Panc1 (cell line): ENCODE data around the gene MLLT10. TPM values are rescaled to one million over a fixed set of nuclear protein-coding genes. Genes with fewer than 3 reads are reported as not detected.

Experiments used
- ATAC-seq: fragments of 200-7000 bp; cut with Tn5 transposase; 2 replicates; pipeline ENCODE4 v1.9.1; 2020; ENCODE audit warnings: mild to moderate bottlenecking, moderate library complexity
- BruUV-seq: library from RNA; stranded (reverse); fragments of 400-500 nt; replicated peaks from 2 replicates; lab custom pipeline; 2021; lab: Mats Ljungman, UMichigan
- CTCF ChIA-PET: fragments of 300-600 bp; sonication (Branson Sonifier 250); formaldehyde crosslinking; loops from one replicate; lab custom pipeline; 2022; ENCODE audit warnings: antibody characterized with exemption; lab: Charles Lee
- POLR2A ChIA-PET: fragments of 300-600 bp; sonication (Branson Sonifier 250); formaldehyde crosslinking; loops from one replicate; lab custom pipeline; 2022; ENCODE audit warnings: antibody characterized with exemption; lab: Charles Lee
- DNase-seq: peaks from one replicate; pipeline ENCODE4 v3.0.0-alpha.2; 2010; ENCODE audit warnings: low read depth, low spot score
- H3K27ac ChIP-seq: 2 replicates; pipeline ENCODE4 v1.5.1; 2011; ENCODE audit warnings: mild to moderate bottlenecking, low read length, inconsistent platforms
- H3K27me3 ChIP-seq: fragments of 200-500 bp; sonication (Bioruptor generic); 2 replicates; pipeline ENCODE4 v1.6.0; 2014; ENCODE audit warnings: low read length, inconsistent platforms; ENCODE audit not compliant: control insufficient read depth, insufficient read depth
- H3K36me3 ChIP-seq: fragments of 200-500 bp; sonication (Bioruptor generic); 2 replicates; pipeline ENCODE4 v1.5.1; 2014; ENCODE audit warnings: inconsistent platforms, mild to moderate bottlenecking, low read length, moderate library complexity; ENCODE audit not compliant: control insufficient read depth, insufficient read depth
- H3K4me1 ChIP-seq: 2 replicates; pipeline ENCODE4 v1.5.1; 2011; ENCODE audit warnings: inconsistent platforms, mild to moderate bottlenecking, low read length, moderate library complexity; ENCODE audit not compliant: control insufficient read depth, insufficient read depth
- H3K4me3 ChIP-seq, 2 experiments: 2 replicates each; pipeline ENCODE4 v1.5.1; 2011 to 2012; ENCODE audit warnings: low read depth in 2 of 2, low read length in 2 of 2, mild to moderate bottlenecking in 2 of 2, inconsistent platforms in 1 of 2, moderate library complexity in 1 of 2
- H3K9me3 ChIP-seq: fragments of 200-500 bp; sonication (Bioruptor generic); 2 replicates; pipeline ENCODE4 v1.5.1; 2014; ENCODE audit warnings: low read depth, mild to moderate bottlenecking, inconsistent platforms, low read length, moderate library complexity; ENCODE audit not compliant: control insufficient read depth, insufficient read depth
- CTCF ChIP-seq: fragments of 450-650 bp; IDR thresholded peaks from 2 replicates; pipeline ENCODE4 v1.5.1; 2017; ENCODE audit warnings: mild to moderate bottlenecking
- POLR2AphosphoS5 ChIP-seq: IDR thresholded peaks from 2 replicates; pipeline ENCODE4 v1.6.1; 2012; ENCODE audit warnings: mild to moderate bottlenecking, low read depth, low read length, moderate library complexity
- REST ChIP-seq, 2 experiments: IDR thresholded peaks; 2 replicates each; pipeline ENCODE4 v1.6.1; 2011 to 2012; ENCODE audit warnings: low read depth in 2 of 2, control low read depth in 1 of 2, low read length in 1 of 2, mild to moderate bottlenecking in 1 of 2, moderate library complexity in 1 of 2; ENCODE audit not compliant: insufficient read depth in 1 of 2
- SIN3A ChIP-seq: IDR thresholded peaks from 2 replicates; pipeline ENCODE4 v1.6.1; 2012; ENCODE audit warnings: low read depth, mild to moderate bottlenecking, low read length, moderate library complexity, borderline replicate concordance; ENCODE audit not compliant: insufficient read depth
- TCF7L2 ChIP-seq: IDR thresholded peaks from 2 replicates; pipeline ENCODE4 v1.6.1; 2011; ENCODE audit warnings: mild to moderate bottlenecking, low read depth, low read length, inconsistent platforms
- in situ Hi-C: cut with HindIII; loops from 2 replicates; pipeline ENCODE4 v1.10.0; 2016; ENCODE audit warnings: low sequenced_read_pairs, low pct_unique_long_range_greater_than_20kb
- intact Hi-C: fragments of 100-400 bp; cut with micrococcal nuclease; formaldehyde crosslinking; loops from one replicate; pipeline ENCODE4 v1.10.0; 2022; ENCODE audit not compliant: unreplicated experiment
- total RNA-seq: library from RNA; stranded (reverse); gene quantifications from one replicate; pipeline ENCODE4 v1.2.1, GENCODE V29; 2021; ENCODE audit not compliant: unreplicated experiment

Gene MLLT10
- total RNA-seq, 1 experiment from 2014 or later = 33.4 TPM

GRCh38 chr10:21740989-21741388 is 207.0 kb downstream of the MLLT10 start:
- intact Hi-C loops = loop anchor here (10.0 kb wide), 1 partner anchor 214 kb away; no protein-coding TSS in a partner anchor
- Histone ChIP-seq H3K36me3 (peaks cover 16% of the 10 kb centered on the region), H3K9me3 (no peaks in the 10 kb centered on the region), H3K4me3 (no peak overlapping the region), H3K27ac (no peak overlapping the region), H3K27me3 (no peaks in the 10 kb centered on the region), H3K4me1 (no peaks in the 10 kb centered on the region)
- POLR2A ChIA-PET = interaction anchor here (0.6 kb wide), 1 partner anchor 159 kb away, joined by 3 read pairs; no protein-coding TSS in a partner anchor
- DNase-seq (no peak), ATAC-seq (no peak)
- CTCF ChIA-PET = no interaction called here
- TF ChIP-seq REST (IDR thresholded peaks at IDR 0.05; ENCODE audit: insufficient read depth in 1 of 2, low read depth in 2 of 2, low read length in 1 of 2) (no peak), CTCF (no peak), POLR2AphosphoS5 (no peak), SIN3A (no peak), TCF7L2 (no peak)
- no TSS peak for BruUV-seq
- in situ Hi-C loops = no loop called here

GRCh38 chr10:21742740-21743412 is 208.8 kb downstream of the MLLT10 start:
- CTCF ChIA-PET = no interaction called here
- TF ChIP-seq CTCF (no peak), POLR2AphosphoS5 (no peak), TCF7L2 (no peak)
- no peak for DNase-seq
- intact Hi-C loops = loop anchor here (10.0 kb wide), 1 partner anchor 212 kb away; no protein-coding TSS in a partner anchor
- BruUV-seq = TSS peak; percentile 49
- Histone ChIP-seq H3K4me1 (no peaks in the 10 kb centered on the region), H3K36me3 (peaks cover 16% of the 10 kb centered on the region), H3K4me3 (no peak overlapping the region), H3K9me3 (no peaks in the 10 kb centered on the region), H3K27me3 (no peaks in the 10 kb centered on the region), H3K27ac (no peak overlapping the region)
- ATAC-seq = no peak
- in situ Hi-C loops = no loop called here
- POLR2A ChIA-PET = no interaction called here
